Left ventricle myocardium inferior (tissue), 1 donor: Measurements from ENCODE around the gene EML2. TPM values are rescaled to one million over a fixed set of nuclear protein-coding genes. Genes with fewer than 3 reads are reported as not detected.
A peak's percentile ranks its signal among the peaks of the same experiment; 100 is the strongest.
"Not testable (repeated sequence)": the region's sequence is repeated elsewhere in the genome, so short reads cannot be mapped to it uniquely, and the experiment has no call there.

Experiments
- DNase-seq: peaks from one replicate; pipeline ENCODE4 v3.0.0-alpha.2; 2020
- H3K27ac ChIP-seq: fragments of 200-600 bp; replicated peaks from 2 replicates; pipeline ENCODE4 v1.8.0; 2021
- H3K27me3 ChIP-seq: fragments of 200-600 bp; 2 replicates; pipeline ENCODE4 v1.8.0; 2021; ENCODE audit warnings: low read depth
- H3K36me3 ChIP-seq: fragments of 200-600 bp; 2 replicates; pipeline ENCODE4 v1.8.0; 2021
- H3K4me1 ChIP-seq: fragments of 200-600 bp; 2 replicates; pipeline ENCODE4 v1.8.0; 2021
- H3K4me3 ChIP-seq: fragments of 200-600 bp; 2 replicates; pipeline ENCODE4 v1.8.0; 2021; ENCODE audit warnings: mild to moderate bottlenecking, moderate library complexity
- H3K9me3 ChIP-seq: fragments of 200-600 bp; replicated peaks from 2 replicates; pipeline ENCODE4 v1.8.0; 2021
- CTCF ChIP-seq: fragments of 200-600 bp; IDR thresholded peaks from 2 replicates; pipeline ENCODE4 v1.8.0; 2021; ENCODE audit warnings: antibody characterized with exemption, mild to moderate bottlenecking, borderline replicate concordance
- intact Hi-C: fragments of 100-400 bp; cut with micrococcal nuclease; formaldehyde crosslinking; loops from one replicate; pipeline ENCODE4 v1.11.0; 2022
- long read RNA-seq: library from polyadenylated mRNA; unstranded; transcript quantifications from one replicate; pipeline ENCODE4 v2.0.0, GENCODE V29; 2021
- total RNA-seq: library from RNA; stranded (reverse); fragmentation: NEBNext Ultra II Directional; extraction: Animal tissue kit (Norgen Biotek cat#: 25700); gene quantifications from one replicate; pipeline ENCODE4 v1.2.1, GENCODE V29; 2021
- donor health status: DM: no; HTN: yes; CAD: no; lungs with severe emphysema.

The EML2 gene
- 48.4 TPM for total RNA-seq
- long read RNA-seq, transcript EML2-201 (19 exons, 2,264 nt): major isoform, 8 of 15 reads
- long read RNA-seq, partial matches to known transcripts: 3 of 15 reads
- long read RNA-seq, other reads (novel, unspliced or antisense): 4 of 15 reads

GRCh38 chr19:45638930-45639729 is at the start of gene EML2:
TSS of gene EML2 (minus strand) at chr19:45639397. CDS start at chr19:45639376, 21 bp downstream.
- Histone ChIP-seq H3K4me3 (peak within 1 kb of the TSS; percentile 75), H3K9me3 (no peaks in the 10 kb centered on the region), H3K27ac (peak within 1 kb of the TSS; percentile 48), H3K36me3 (peaks cover under 1% of the 10 kb centered on the region), H3K27me3 (no peaks in the 10 kb centered on the region), H3K4me1 (peaks cover 61% of the 10 kb centered on the region)
- peak; percentile 22 for TF ChIP-seq CTCF
- peak; percentile 56 for DNase-seq
- intact Hi-C loops: no loop called here

GRCh38 chr19:45687599-45687998 is 48.4 kb upstream of the EML2 start:
- Histone ChIP-seq H3K27me3 (no peaks in the 10 kb centered on the region), H3K4me3 (no peak overlapping the region), H3K27ac (no peak overlapping the region), H3K4me1 (peaks cover 16% of the 10 kb centered on the region), H3K36me3 (peaks cover 50% of the 10 kb centered on the region), H3K9me3 (no peaks in the 10 kb centered on the region)
- DNase-seq: no peak
- TF ChIP-seq CTCF: no peak
- intact Hi-C loops: no loop called here

GRCh38 chr19:45685045-45685444 is 45.8 kb upstream of the EML2 start:
- H3K27ac ChIP-seq, intact Hi-C loops, H3K9me3 ChIP-seq, H3K4me3 ChIP-seq, H3K27me3 ChIP-seq, DNase-seq: not testable (repeated sequence)
- Histone ChIP-seq H3K36me3 (peaks cover 50% of the 10 kb centered on the region), H3K4me1 (peaks cover 14% of the 10 kb centered on the region)

- intact Hi-C loops: no loop called here
These were observed 43.7 kb upstream of the EML2 start for GRCh38 chr19:45682908-45683307.

GRCh38 chr19:45682117-45682516 is 42.9 kb upstream of the EML2 start:
- Histone ChIP-seq H3K9me3 (no peaks in the 10 kb centered on the region), H3K4me1 (peaks cover 24% of the 10 kb centered on the region), H3K27me3 (peaks cover 28% of the 10 kb centered on the region), H3K27ac (peak overlapping the region; percentile 77), H3K36me3 (peaks cover 32% of the 10 kb centered on the region), H3K4me3 (peak overlapping the region; percentile 60)
- intact Hi-C loops: no loop called here
- DNase-seq: no peak
- TF ChIP-seq CTCF: no peak

More at GRCh38 chr19:45682908-45683307, 43.7 kb upstream of the EML2 start:
- peaks cover 20% of the 10 kb centered on the region for H3K27me3 ChIP-seq
- peaks cover 16% of the 10 kb centered on the region for H3K4me1 ChIP-seq
- no peaks in the 10 kb centered on the region for H3K9me3 ChIP-seq
- no peak for DNase-seq
- H3K4me3 ChIP-seq: no peak overlapping the region
- peaks cover 39% of the 10 kb centered on the region for H3K36me3 ChIP-seq
- H3K27ac ChIP-seq: no peak overlapping the region
- TF ChIP-seq CTCF: no peak
